Prostate gland (tissue), 2 donors: ENCODE results near the gene DNAJA1. TPM values are rescaled to one million over a fixed set of nuclear protein-coding genes. Genes with fewer than 3 reads are reported as not detected.
A peak's percentile ranks its signal among the peaks of the same experiment; 100 is the strongest.

Experiments
- DNase-seq: peaks from one replicate; pipeline ENCODE4 v3.0.0-alpha.2; 2019; ENCODE audit warnings: low spot score
- H3K27ac ChIP-seq, 2 donors: fragments of 200-600 bp; sonication (generic); 2 replicates each; pipeline ENCODE4 v1.5.1; 2017 to 2019
- H3K27me3 ChIP-seq: fragments of 200-600 bp; sonication (generic); replicated peaks from 2 replicates; pipeline ENCODE4 v1.5.1; 2019; ENCODE audit not compliant: insufficient read depth
- H3K36me3 ChIP-seq, 2 donors: fragments of 200-600 bp; sonication (generic); 1 replicate in 1 of 2; 2 replicates in 1 of 2; pipeline versions ENCODE4 v1.5.1 to v1.8.1; 2017 to 2019
- H3K4me1 ChIP-seq: fragments of 200-600 bp; sonication (generic); replicated peaks from 2 replicates; pipeline ENCODE4 v1.5.1; 2019
- H3K4me3 ChIP-seq, 2 donors: fragments of 200-600 bp; sonication (generic); 2 replicates each; pipeline ENCODE4 v1.5.1; 2017 to 2019
- H3K9me3 ChIP-seq: fragments of 200-600 bp; sonication (generic); 2 replicates; pipeline ENCODE4 v1.5.1; 2017
- CTCF ChIP-seq, 4 experiments: fragments of 200-600 bp in 2 of 4; fragments of 450-650 bp in 2 of 4; sonication (generic) in 2 of 4; IDR thresholded peaks; 1 replicate in 3 of 4; 2 replicates in 1 of 4; pipeline ENCODE4 v1.5.1; 2016 to 2019; ENCODE audit warnings: antibody characterized with exemption in 4 of 4, mild to moderate bottlenecking in 2 of 4, moderate library complexity in 2 of 4
- POLR2A ChIP-seq: fragments of 450-650 bp; IDR thresholded peaks from one replicate; pipeline ENCODE4 v1.6.1; 2016; ENCODE audit warnings: antibody characterized with exemption, mild to moderate bottlenecking
- POLR2AphosphoS5 ChIP-seq: sonication (generic); formaldehyde crosslinking; IDR thresholded peaks from one replicate; pipeline ENCODE4 v1.6.1; 2017; ENCODE audit warnings: antibody characterized with exemption
- WGBS: methylation state at CpG from one replicate; pipeline ENCODE4 v1.1.5; 2018; 5-methylcytosine and 5-hydroxymethylcytosine counted together
- intact Hi-C: fragments of 100-400 bp; cut with DNase I; formaldehyde crosslinking; loops from one replicate; pipeline ENCODE4 v1.14.2; 2022
- total RNA-seq, 2 donors: library from RNA; depleted of rRNA; stranded (reverse); fragments of >200 nt; gene quantifications; one replicate each; pipeline ENCODE4 v1.1.0, GENCODE V29; 2016

DNAJA1 gene
- total RNA-seq, 2 donors from 2014 or later, result 99.4 to 116 TPM

GRCh38 chr9:33065157-33066076, 40.3 kb downstream of the DNAJA1 start:
- H3K36me3 ChIP-seq, result peaks cover 6 to 12% of the 10 kb centered on the region in 2 donors
- TF ChIP-seq POLR2A (no peak), CTCF (IDR thresholded peaks at IDR 0.05) (no peak), POLR2AphosphoS5 (no peak)
- no peak overlapping the region for H3K27ac ChIP-seq
- 90% methylated on average over 5 of the region's 5 CpGs for WGBS
- no peak for DNase-seq
- H3K4me1 ChIP-seq, result peaks cover 4% of the 10 kb centered on the region
- H3K4me3 ChIP-seq, result no peak overlapping the region
- intact Hi-C loops, result no loop called here
- H3K9me3 ChIP-seq, result no peaks in the 10 kb centered on the region
- H3K27me3 ChIP-seq, result no peaks in the 10 kb centered on the region

- peak overlapping the region; percentile 3 to 43 for H3K27ac ChIP-seq
- intact Hi-C loops, result no loop called here
- 41% methylated on average over 1 of the region's 1 CpG for WGBS
- DNase-seq, result no peak
- peaks cover 0 to 12% of the 10 kb centered on the region in 2 donors for H3K36me3 ChIP-seq
- TF ChIP-seq CTCF (IDR thresholded peaks at IDR 0.05) (no peak), POLR2A (no peak), POLR2AphosphoS5 (no peak)
- no peaks in the 10 kb centered on the region for H3K27me3 ChIP-seq
- no peaks in the 10 kb centered on the region for H3K9me3 ChIP-seq
- H3K4me1 ChIP-seq, result peaks cover 6% of the 10 kb centered on the region
- no peak overlapping the region for H3K4me3 ChIP-seq
Observed at GRCh38 chr9:33068991-33069390, 43.9 kb downstream of the DNAJA1 start.

- Histone ChIP-seq H3K27ac (peak within 1 kb of the TSS; percentile 89 to 92), H3K27me3 (no peaks in the 10 kb centered on the region), H3K4me3 (peak within 1 kb of the TSS; percentile 51 to 84), H3K36me3 (no peaks in the 10 kb centered on the region), H3K9me3 (no peaks in the 10 kb centered on the region), H3K4me1 (no peaks in the 10 kb centered on the region)
- under 1% methylated on average over 53 of the region's 53 CpGs for WGBS
- TF ChIP-seq POLR2A (peak; percentile 78), CTCF (IDR thresholded peaks at IDR 0.05) (no peak), POLR2AphosphoS5 (peak; percentile 99)
- DNase-seq, result peak; percentile 95
- intact Hi-C loops, result no loop called here
Observed at GRCh38 chr9:33076046-33077004, 51.3 kb downstream of the DNAJA1 start, which contains the start of gene SMU1. TSS of gene SMU1 (minus strand) at chr9:33076674. CDS start at chr9:33076608, 66 bp downstream.

GRCh38 chr9:33080534-33080933, 55.5 kb downstream of the DNAJA1 start:
- Histone ChIP-seq H3K4me1 (no peaks in the 10 kb centered on the region), H3K36me3 (no peaks in the 10 kb centered on the region), H3K9me3 (no peaks in the 10 kb centered on the region), H3K27me3 (no peaks in the 10 kb centered on the region), H3K4me3 (no peak overlapping the region), H3K27ac (peak overlapping the region; percentile 59 to 73)
- intact Hi-C loops, result loop anchor here (5.0 kb wide), 1 partner anchor 87 kb away; the partner anchor contains the start of gene B4GALT1
- WGBS, result 43% methylated on average over 6 of the region's 6 CpGs
- peak; percentile 59 for DNase-seq
- peak; percentile 72 for TF ChIP-seq POLR2AphosphoS5
- TF ChIP-seq POLR2A, result no peak
- TF ChIP-seq CTCF (IDR thresholded peaks at IDR 0.05), result no peak
